ENCODE measurements around the gene SNX8. TPM values are rescaled to one million over a fixed set of nuclear protein-coding genes. Genes with fewer than 3 reads are reported as not detected.

Gene SNX8
- total and polyA plus RNA-seq, 2 of the 8 experiments (the other 6 are each of a cell fraction or from before 2014, with no cell fraction given) = 46.2 to 70.8 TPM

DNA sequence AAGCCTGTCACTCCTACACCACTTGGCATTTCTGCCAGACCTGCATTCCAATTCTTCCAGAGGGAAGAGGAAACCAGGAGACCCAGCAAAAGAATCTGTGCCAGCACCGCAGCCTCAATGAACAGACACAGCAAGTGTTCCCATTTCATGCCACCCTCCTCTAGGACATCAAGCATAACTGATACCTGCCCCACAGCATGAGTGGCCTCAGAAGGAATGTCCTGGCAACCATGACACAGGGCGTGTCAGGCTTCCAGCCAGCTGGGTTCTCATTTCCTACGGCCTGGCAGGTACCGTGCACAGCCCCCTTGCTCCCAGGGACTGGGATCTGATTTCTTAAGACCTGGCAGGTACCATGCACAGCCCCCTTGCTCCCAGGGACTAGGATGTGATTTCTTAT, 89.3 kb downstream of the SNX8 start:
- Histone ChIP-seq H3K9ac (replicated peaks in 1 of 4; ENCODE audit: extremely low read depth in 1 of 4, low read depth in 3 of 4, low read length in 3 of 4) (no peak overlapping the region), H4K5ac (ENCODE audit: insufficient read length, low read depth, low read length) (no peak overlapping the region), H3K79me2 (ENCODE audit: control insufficient read depth in 1 of 2, insufficient read depth in 2 of 2, low read length in 2 of 2) (peaks cover 0 to 40% of the 10 kb centered on the region in 2 experiments; a peak in 3 of 4 replicates), H2BK15ac (ENCODE audit: low read length) (no peak overlapping the region), H3K4me2 (ENCODE audit: insufficient read depth in 1 of 2, low read depth in 2 of 2, low read length in 2 of 2) (no peak overlapping the region), H3K23me2 (ENCODE audit: low read depth, low read length) (no peaks in the 10 kb centered on the region), H2AK5ac (ENCODE audit: low read depth, low read length) (no peak overlapping the region), H4K8ac (ENCODE audit: extremely low read depth, insufficient read depth, low read length) (no peak overlapping the region), H3K4me3 (ENCODE audit: extremely low read depth in 1 of 4, insufficient read depth in 2 of 4, low read depth in 3 of 4, low read length in 4 of 4) (no peak overlapping the region), H2BK5ac (ENCODE audit: low read depth, low read length) (no peak overlapping the region), H2BK120ac (replicated peaks; ENCODE audit: low read depth, low read length) (no peak overlapping the region), H3K79me1 (ENCODE audit: low read depth, low read length) (peaks cover 19% of the 10 kb centered on the region), H3K27me3 (replicated peaks in 1 of 4; ENCODE audit: control insufficient read depth in 3 of 4, extremely low read depth in 1 of 4, insufficient read depth in 3 of 4, low read length in 3 of 4) (no peaks in the 10 kb centered on the region), H3K56ac (replicated peaks; ENCODE audit: insufficient read length, low read depth, low read length) (no peak overlapping the region), H3K9me3 (ENCODE audit: insufficient read depth in 2 of 2, low read depth in 1 of 2, low read length in 1 of 2) (no peaks in the 10 kb centered on the region), H2BK20ac (ENCODE audit: low read length) (no peak overlapping the region), H3K18ac (ENCODE audit: extremely low read depth, low read length) (no peak overlapping the region), H3K27ac (ENCODE audit: low read depth, low read length) (no peak overlapping the region), H3K4ac (replicated peaks; ENCODE audit: insufficient read length, low read depth, low read length) (no peak overlapping the region), H3K14ac (ENCODE audit: insufficient read length) (no peak overlapping the region), H3K23ac (ENCODE audit: insufficient read length) (no peak overlapping the region), H4K91ac (replicated peaks; ENCODE audit: insufficient read length, low read length) (no peak overlapping the region), H3K36me3 (ENCODE audit: control insufficient read depth in 2 of 4, insufficient read depth in 4 of 4, low read length in 3 of 4) (peaks cover 9 to 36% (median 26%) of the 10 kb centered on the region in 4 experiments; a peak in 7 of 8 replicates), H2AFZ (ENCODE audit: low read length) (no peak overlapping the region), H2BK12ac (ENCODE audit: low read depth, low read length) (no peak overlapping the region), H4K20me1 (replicated peaks in 1 of 2; ENCODE audit: control insufficient read depth in 1 of 2, insufficient read depth in 2 of 2, low read length in 2 of 2) (peaks cover 5 to 16% of the 10 kb centered on the region in 2 experiments), H3K4me1 (replicated peaks in 1 of 4; ENCODE audit: control insufficient read depth in 3 of 4, insufficient read depth in 4 of 4, low read length in 3 of 4) (no peaks in the 10 kb centered on the region; a peak in 1 of 7 replicates)
- ChIA-PET CTCF (ENCODE audit: partially characterized antibody) (interaction anchor here (0.8 to 1.7 kb wide), 3 partner anchors 8 to 31 kb away, joined by 3 read pairs; no protein-coding TSS in a partner anchor), POLR2A (ENCODE audit: partially characterized antibody) (interaction anchor here (0.8 to 1.1 kb wide), 2 partner anchors 10 to 125 kb away, joined by 3 read pairs; no protein-coding TSS in a partner anchor)
- DNase-seq (ENCODE audit: low read depth in 1 of 2, low spot score in 2 of 2) = no peak
- no peak for FAIRE-seq
- WGBS, 2 experiments (ENCODE audit: extremely low coverage in 1 of 2, insufficient coverage in 1 of 2, insufficient read length in 1 of 2, insufficient replicate concordance in 2 of 2, low coverage in 1 of 2, low lambda C conversion rate in 2 of 2, missing lambda C conversion rate in 1 of 2) = 73% methylated on average over 4 of the region's 4 CpGs; no CpG with 5 or more reads in 1 of the 2 experiments
- TF ChIP-seq, protein P1, sequence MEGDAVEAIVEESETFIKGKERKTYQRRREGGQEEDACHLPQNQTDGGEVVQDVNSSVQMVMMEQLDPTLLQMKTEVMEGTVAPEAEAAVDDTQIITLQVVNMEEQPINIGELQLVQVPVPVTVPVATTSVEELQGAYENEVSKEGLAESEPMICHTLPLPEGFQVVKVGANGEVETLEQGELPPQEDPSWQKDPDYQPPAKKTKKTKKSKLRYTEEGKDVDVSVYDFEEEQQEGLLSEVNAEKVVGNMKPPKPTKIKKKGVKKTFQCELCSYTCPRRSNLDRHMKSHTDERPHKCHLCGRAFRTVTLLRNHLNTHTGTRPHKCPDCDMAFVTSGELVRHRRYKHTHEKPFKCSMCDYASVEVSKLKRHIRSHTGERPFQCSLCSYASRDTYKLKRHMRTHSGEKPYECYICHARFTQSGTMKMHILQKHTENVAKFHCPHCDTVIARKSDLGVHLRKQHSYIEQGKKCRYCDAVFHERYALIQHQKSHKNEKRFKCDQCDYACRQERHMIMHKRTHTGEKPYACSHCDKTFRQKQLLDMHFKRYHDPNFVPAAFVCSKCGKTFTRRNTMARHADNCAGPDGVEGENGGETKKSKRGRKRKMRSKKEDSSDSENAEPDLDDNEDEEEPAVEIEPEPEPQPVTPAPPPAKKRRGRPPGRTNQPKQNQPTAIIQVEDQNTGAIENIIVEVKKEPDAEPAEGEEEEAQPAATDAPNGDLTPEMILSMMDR (IDR thresholded peaks at IDR 0.05; ENCODE audit: control extremely low read depth in 1 of 3, insufficient read depth in 1 of 3, low read depth in 1 of 3, low read length in 3 of 3) = no peak
